Keratinocyte (primary cell): Measurements from ENCODE around the gene ZNF83. TPM values are rescaled to one million over a fixed set of nuclear protein-coding genes. Genes with fewer than 3 reads are reported as not detected.

ENCODE experiments used
- DNase-seq: peaks from one replicate; pipeline ENCODE4 v3.0.0-alpha.2; 2011; ENCODE audit warnings: low read depth, missing footprints, low spot score
- FAIRE-seq: peaks from 2 replicates; lab custom pipeline; 2011; peaks lifted over from hg19 to GRCh38; lab: Jason Lieb, UNC
- H2AFZ ChIP-seq: 2 replicates; pipeline ENCODE4 v1.6.0; 2012; ENCODE audit warnings: low read length, control low read depth, inconsistent platforms; ENCODE audit not compliant: control insufficient read depth
- H3K27ac ChIP-seq: 2 replicates; pipeline ENCODE4 v1.5.1; 2011; ENCODE audit warnings: low read length; ENCODE audit not compliant: control insufficient read depth, insufficient read depth
- H3K27me3 ChIP-seq: 3 replicates; pipeline ENCODE4 v1.6.0; 2011; ENCODE audit warnings: low read length; ENCODE audit not compliant: control insufficient read depth, insufficient read depth; ENCODE audit errors: extremely low read depth
- H3K36me3 ChIP-seq, 2 experiments: 2 replicates in 1 of 2; 3 replicates in 1 of 2; pipeline ENCODE4 v1.5.1; 2011; ENCODE audit warnings: low read length in 2 of 2, mild to moderate bottlenecking in 1 of 2; ENCODE audit not compliant: control insufficient read depth in 2 of 2, insufficient read depth in 2 of 2; ENCODE audit errors: extremely low read depth in 1 of 2
- H3K4me1 ChIP-seq: 3 replicates; pipeline ENCODE4 v1.5.1; 2011; ENCODE audit warnings: low read length; ENCODE audit not compliant: control insufficient read depth, insufficient read depth; ENCODE audit errors: extremely low read depth
- H3K4me2 ChIP-seq: 3 replicates; pipeline ENCODE4 v1.6.0; 2011; ENCODE audit warnings: low read depth, low read length; ENCODE audit not compliant: control insufficient read depth, insufficient read depth; ENCODE audit errors: extremely low read depth
- H3K4me3 ChIP-seq, 3 experiments: fragments of 200-600 bp in 1 of 3; sonication (generic) in 1 of 3; 2 replicates in 2 of 3; 3 replicates in 1 of 3; pipeline ENCODE4 v1.5.1; 2011 to 2016; ENCODE audit warnings: low read length in 3 of 3, mild to moderate bottlenecking in 3 of 3, control low read depth in 2 of 3, inconsistent platforms in 1 of 3, low read depth in 1 of 3, mixed read lengths in 1 of 3, mixed run types in 1 of 3, moderate library complexity in 1 of 3; ENCODE audit not compliant: control insufficient read depth in 2 of 3, insufficient read depth in 2 of 3; ENCODE audit errors: extremely low read depth in 1 of 3
- H3K79me2 ChIP-seq: 2 replicates; pipeline ENCODE4 v1.6.0; 2012; ENCODE audit warnings: low read length; ENCODE audit not compliant: control insufficient read depth, insufficient read depth
- H3K9ac ChIP-seq: 3 replicates; pipeline ENCODE4 v1.6.0; 2011; ENCODE audit warnings: low read length; ENCODE audit not compliant: control insufficient read depth, insufficient read depth; ENCODE audit errors: extremely low read depth
- H3K9me1 ChIP-seq: 3 replicates; pipeline ENCODE4 v1.6.0; 2011; ENCODE audit warnings: low read length; ENCODE audit not compliant: control insufficient read depth, insufficient read depth; ENCODE audit errors: extremely low read depth
- H3K9me3 ChIP-seq: 2 replicates; pipeline ENCODE4 v1.5.1; 2012; ENCODE audit warnings: low read depth, low read length; ENCODE audit not compliant: control insufficient read depth
- H4K20me1 ChIP-seq: 3 replicates; pipeline ENCODE4 v1.6.0; 2011; ENCODE audit warnings: low read length; ENCODE audit not compliant: control insufficient read depth, insufficient read depth; ENCODE audit errors: extremely low read depth
- EZH2 ChIP-seq: IDR thresholded peaks from one replicate; pipeline ENCODE4 v1.6.1; 2012; ENCODE audit warnings: inconsistent platforms, mild to moderate bottlenecking, low read length, moderate library complexity
- dilution Hi-C: fragments of 300-500 bp; cut with MboI; formaldehyde crosslinking; loops from one replicate; pipeline ENCODE4 v1.7.0; 2020; ENCODE audit warnings: low sequenced_read_pairs; ENCODE audit not compliant: extremely low pct_ligation_motif_present
- polyA plus RNA-seq, 5 experiments: library from polyadenylated mRNA; depleted of rRNA in 3 of 5; stranded (reverse) in 3 of 5; stranded (forward) in 1 of 5; unstranded in 1 of 5; fragments of >200 nt; gene quantifications; 1 replicate in 1 of 5; 2 replicates in 3 of 5; 3 replicates in 1 of 5; pipeline versions ENCODE4 v1.2.1 to v1.2.3, GENCODE V29; 2011 to 2012; ENCODE audit warnings: missing spikeins in 2 of 5, low read depth in 1 of 5, low replicate concordance in 1 of 5
- TF ChIP-seq, protein P1 (sequence below), 3 experiments: IDR thresholded peaks in 1 of 3; conservative IDR thresholded peaks in 1 of 3; optimal IDR thresholded peaks in 1 of 3; 2 replicates in 2 of 3; 3 replicates in 1 of 3; pipeline versions ENCODE3 to v1.5.1; 2011; ENCODE audit warnings: low read length in 3 of 3, mild to moderate bottlenecking in 3 of 3, moderate library complexity in 2 of 3, control low read depth in 1 of 3, inconsistent platforms in 1 of 3; ENCODE audit not compliant: insufficient read depth in 2 of 3; ENCODE audit errors: extremely low read depth in 1 of 3

Gene ZNF83
- polyA plus RNA-seq, 1 donor (not counting 4 experiments of a cell fraction or from before 2014, with no cell fraction given): 47.3 TPM

DNA sequence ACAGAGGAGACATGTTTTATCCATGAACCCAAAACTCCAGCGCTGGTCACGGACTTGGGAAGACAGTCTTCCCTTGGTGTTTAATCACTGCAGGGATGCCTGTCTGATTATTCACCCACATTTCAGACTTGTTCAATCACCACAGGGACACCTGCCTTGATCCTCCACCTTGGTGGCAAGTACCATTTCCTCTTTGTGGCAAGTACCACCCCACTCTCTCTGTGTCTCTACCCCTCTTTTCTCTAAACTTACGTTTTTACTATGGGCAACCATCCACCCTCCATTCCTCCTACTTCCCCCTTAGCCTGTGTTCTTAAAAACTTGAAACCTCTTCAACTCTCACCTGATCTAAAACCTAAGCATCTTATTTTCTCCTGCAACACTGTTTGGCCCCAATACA, 16.8 kb downstream of the ZNF83 start:
- Histone ChIP-seq H3K4me1 (no peaks in the 10 kb centered on the region), H2AFZ (no peak overlapping the region), H3K9me3 (peaks cover 3% of the 10 kb centered on the region), H3K4me3 (no peak overlapping the region), H3K36me3 (peaks cover 3 to 19% of the 10 kb centered on the region in 2 experiments), H3K27ac (no peak overlapping the region), H4K20me1 (no peaks in the 10 kb centered on the region), H3K4me2 (no peak overlapping the region), H3K79me2 (peaks cover 2% of the 10 kb centered on the region), H3K9me1 (no peaks in the 10 kb centered on the region), H3K27me3 (no peaks in the 10 kb centered on the region), H3K9ac (no peak overlapping the region)
- dilution Hi-C loops: no loop called here
- FAIRE-seq: no peak
- no peak for DNase-seq
- TF ChIP-seq EZH2: no peak
- TF ChIP-seq, protein P1, sequence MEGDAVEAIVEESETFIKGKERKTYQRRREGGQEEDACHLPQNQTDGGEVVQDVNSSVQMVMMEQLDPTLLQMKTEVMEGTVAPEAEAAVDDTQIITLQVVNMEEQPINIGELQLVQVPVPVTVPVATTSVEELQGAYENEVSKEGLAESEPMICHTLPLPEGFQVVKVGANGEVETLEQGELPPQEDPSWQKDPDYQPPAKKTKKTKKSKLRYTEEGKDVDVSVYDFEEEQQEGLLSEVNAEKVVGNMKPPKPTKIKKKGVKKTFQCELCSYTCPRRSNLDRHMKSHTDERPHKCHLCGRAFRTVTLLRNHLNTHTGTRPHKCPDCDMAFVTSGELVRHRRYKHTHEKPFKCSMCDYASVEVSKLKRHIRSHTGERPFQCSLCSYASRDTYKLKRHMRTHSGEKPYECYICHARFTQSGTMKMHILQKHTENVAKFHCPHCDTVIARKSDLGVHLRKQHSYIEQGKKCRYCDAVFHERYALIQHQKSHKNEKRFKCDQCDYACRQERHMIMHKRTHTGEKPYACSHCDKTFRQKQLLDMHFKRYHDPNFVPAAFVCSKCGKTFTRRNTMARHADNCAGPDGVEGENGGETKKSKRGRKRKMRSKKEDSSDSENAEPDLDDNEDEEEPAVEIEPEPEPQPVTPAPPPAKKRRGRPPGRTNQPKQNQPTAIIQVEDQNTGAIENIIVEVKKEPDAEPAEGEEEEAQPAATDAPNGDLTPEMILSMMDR (optimal IDR thresholded peaks at IDR 0.05 in 1 of 3, IDR thresholded peaks at IDR 0.05 in 1 of 3, conservative IDR thresholded peaks at IDR 0.05 in 1 of 3; ENCODE audit: extremely low read depth in 1 of 3, insufficient read depth in 2 of 3, low read length in 3 of 3): no peak

DNA sequence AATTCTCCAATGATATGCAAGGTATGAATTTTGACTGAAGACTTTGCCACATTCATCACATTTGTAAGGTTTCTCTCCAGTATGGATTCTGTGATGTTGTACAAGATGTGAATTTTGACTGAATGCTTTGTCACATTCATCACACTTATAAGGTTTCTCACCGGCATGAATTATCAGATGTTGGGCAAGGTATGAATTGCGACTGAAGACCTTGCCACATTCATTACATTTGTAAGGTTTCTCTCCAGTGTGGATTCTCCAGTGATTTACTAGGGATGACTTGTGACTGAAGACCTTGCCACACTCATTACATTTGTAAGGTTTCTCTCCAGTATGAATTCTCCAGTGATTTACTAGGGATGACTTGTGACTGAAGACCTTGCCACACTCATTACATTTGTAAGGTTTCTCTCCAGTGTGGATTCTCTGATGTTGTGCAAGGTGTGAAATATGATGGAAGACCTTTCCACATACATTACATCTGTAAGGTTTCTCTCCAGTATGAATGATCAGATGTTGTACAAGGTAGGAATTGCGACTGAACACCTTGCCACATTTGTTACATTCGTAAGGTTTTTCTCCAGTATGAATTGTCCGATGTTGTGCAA, 24.8 kb downstream of the ZNF83 start:
- no peak overlapping the region for H2AFZ ChIP-seq
- H3K9me3 ChIP-seq: peaks cover 33% of the 10 kb centered on the region
- H3K9me1 ChIP-seq: no peaks in the 10 kb centered on the region
- dilution Hi-C loops: no loop called here
- no peak overlapping the region for H3K4me3 ChIP-seq
- no peak for FAIRE-seq
- TF ChIP-seq EZH2: no peak
- TF ChIP-seq, protein P1 (optimal IDR thresholded peaks at IDR 0.05 in 1 of 3, IDR thresholded peaks at IDR 0.05 in 1 of 3, conservative IDR thresholded peaks at IDR 0.05 in 1 of 3; ENCODE audit: extremely low read depth in 1 of 3, insufficient read depth in 2 of 3, low read length in 3 of 3): no peak
- no peak overlapping the region for H3K4me2 ChIP-seq
- no peaks in the 10 kb centered on the region for H4K20me1 ChIP-seq
- H3K79me2 ChIP-seq: peaks cover 2% of the 10 kb centered on the region
- no peak overlapping the region for H3K9ac ChIP-seq
- no peak for DNase-seq
- H3K27me3 ChIP-seq: no peaks in the 10 kb centered on the region
- peaks cover 12 to 22% of the 10 kb centered on the region in 2 experiments for H3K36me3 ChIP-seq
- H3K27ac ChIP-seq: no peak overlapping the region
- no peaks in the 10 kb centered on the region for H3K4me1 ChIP-seq
